Vein endothelial cell (primary cell): ENCODE results near the gene TIMM10. TPM values are rescaled to one million over a fixed set of nuclear protein-coding genes. Genes with fewer than 3 reads are reported as not detected.

Experiments used
- small RNA-seq: library from RNA; depleted of rRNA; stranded (forward); fragments of <200 nt; gene quantifications from one replicate; pipeline ENCODE3, GENCODE V24; 2012
- total RNA-seq: library from RNA; depleted of rRNA; stranded (reverse); fragments of >200 nt; gene quantifications from 2 replicates; pipeline ENCODE4 v1.2.3, GENCODE V29; 2012

TIMM10 gene, protein sequence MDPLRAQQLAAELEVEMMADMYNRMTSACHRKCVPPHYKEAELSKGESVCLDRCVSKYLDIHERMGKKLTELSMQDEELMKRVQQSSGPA
- total RNA-seq = 31.0 and 40.9 TPM in 2 replicates

DNA sequence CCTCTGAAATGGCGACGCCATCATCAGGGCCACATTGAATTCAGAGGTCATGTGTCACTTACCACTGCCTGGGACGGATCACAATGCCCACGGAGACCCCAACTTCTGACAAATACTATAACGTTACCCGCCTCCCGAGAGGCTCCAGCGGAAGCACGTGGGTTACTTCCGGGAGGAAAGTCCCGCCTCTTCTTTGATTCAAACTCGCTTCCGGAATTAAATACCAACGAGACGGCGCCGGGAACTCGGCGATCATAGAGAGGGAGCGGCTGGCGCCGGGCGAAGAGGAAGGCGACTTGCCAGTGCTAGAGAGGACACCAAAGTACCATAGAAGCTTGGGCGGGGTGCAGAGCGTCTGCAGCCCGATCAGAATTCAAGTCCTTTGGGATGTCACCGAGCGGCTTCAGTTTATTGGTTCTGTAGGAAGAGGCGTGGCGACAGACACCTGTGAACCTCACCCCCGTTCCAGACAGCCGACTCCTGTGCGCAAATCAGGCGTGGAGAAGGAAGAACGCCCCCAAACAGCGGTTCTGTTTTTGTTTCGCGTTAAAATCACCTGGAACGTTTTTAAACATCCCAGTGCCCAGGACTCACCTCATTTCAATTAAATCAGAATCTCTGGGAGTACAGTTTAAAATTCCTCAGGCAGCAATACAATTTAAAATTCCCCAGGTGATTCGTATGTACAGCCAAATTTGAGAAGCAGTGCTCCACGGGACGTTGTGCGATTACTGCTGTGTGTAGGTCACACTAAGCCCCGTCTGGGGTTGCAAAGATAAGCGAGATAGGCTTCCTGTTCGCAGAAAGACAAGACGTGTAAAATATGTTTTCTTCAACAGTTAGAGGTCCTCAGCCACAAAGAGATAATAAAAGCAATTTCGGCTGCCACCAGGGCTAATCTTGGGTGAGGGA lies at the start of gene TIMM10:
TIMM10 (minus strand) TSS at position 159 of the 912 bp plus-strand sequence. CDS start 565 bp downstream, outside the sequence.

DNA sequence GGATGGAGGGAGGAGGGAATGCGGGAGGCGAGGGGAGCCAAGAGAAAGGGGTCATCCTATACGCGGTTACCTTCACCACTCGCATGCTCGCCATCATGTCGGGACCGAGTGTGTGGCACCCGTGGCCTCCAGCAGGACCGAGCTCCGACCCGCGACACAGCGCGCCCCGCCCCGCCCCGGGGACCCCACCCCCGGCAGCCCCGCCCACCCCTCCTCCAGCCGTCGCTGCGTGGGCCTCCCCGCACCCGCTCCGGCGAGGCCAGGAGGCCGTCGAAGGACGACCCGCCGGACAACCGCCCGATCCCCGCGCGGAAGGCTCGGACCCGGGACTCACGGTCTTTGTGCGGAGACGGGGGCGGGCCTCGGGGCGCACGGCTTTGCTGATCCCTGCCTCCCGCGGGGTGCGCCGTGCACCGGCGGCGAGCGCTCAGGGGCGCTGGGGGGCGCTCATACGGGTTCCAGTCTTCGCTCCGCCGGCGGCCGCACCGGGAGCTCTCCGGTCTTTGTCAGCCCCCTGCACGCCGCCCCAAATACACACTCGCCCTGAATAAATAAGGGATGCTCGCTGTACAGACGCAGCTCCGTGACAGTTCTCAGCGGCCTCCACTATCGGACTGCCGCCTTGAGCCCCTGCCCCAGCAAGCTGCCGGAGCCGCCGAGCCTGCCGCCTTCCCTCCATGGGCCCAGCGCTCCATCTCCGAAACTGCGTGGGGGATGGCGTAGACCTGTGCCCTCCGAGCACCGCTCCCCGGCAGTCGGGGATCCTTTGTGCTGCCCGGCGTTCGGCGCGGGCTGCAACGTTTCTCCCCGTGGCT lies 37.2 kb upstream of the TIMM10 start, which contains the start of gene UBE2L6:
UBE2L6 (minus strand) TSS at position 158 of the 815 bp plus-strand sequence; CDS start at position 97, 61 bp downstream.

DNA sequence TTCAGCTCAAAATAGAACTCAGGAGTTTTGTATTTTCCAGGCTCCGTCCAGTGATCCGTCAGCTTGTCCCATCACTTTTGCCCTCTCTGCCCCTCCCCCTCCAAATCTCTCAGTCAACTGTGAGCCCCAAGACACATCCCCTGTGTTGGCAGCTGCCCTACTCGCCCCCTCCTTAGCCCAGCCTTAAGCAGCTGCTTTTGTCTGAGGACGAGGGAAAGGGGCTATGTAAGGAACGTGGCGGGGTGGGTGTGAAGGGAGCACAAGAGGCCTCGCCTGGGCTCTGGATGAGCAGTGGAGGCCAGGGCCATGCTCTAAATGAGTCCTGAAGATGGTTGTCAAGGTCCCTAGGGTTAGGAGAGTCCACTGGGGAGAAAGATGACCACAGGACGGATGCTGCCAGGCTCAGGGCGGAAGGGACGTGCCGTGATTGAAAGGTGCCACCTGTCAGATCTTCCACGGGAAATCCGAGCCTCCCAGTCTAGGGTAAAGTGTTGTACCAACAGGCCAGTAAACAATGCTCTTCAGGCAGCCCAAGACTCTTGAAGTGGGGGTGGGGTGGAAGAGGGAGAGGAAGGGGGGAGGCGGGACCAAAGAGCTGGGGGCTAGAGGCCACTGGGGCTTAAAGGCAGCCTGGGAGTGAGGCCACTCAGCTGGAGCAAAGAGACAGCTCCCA lies 6.5 kb upstream of the TIMM10 start, which contains the start of gene SMTNL1:
SMTNL1 (plus strand) TSS at position 649 of the 673 bp plus-strand sequence. CDS start 5,048 bp downstream, outside the sequence.

GRCh38 chr11:57515332-57516060 lies 15.1 kb downstream of the TIMM10 start, which contains the start of gene SLC43A1:
Gene SLC43A1, minus strand, starts transcription at chr11:57515702. Its CDS starts 1,591 bp downstream, at chr11:57514111.

Small RNA genes lying within 50 kb of the gene (small RNA-seq; reads per million reads assigned to genes)
- gene RN7SL605P = not detected

Other genes with a start within 250 kb of the TIMM10 start
- 64.3 and 75.8 TPM in 2 replicates for gene TNKS1BP1, start 205.8 kb downstream of the TIMM10 start, total RNA-seq
- gene SSRP1, start 194.9 kb downstream of the TIMM10 start, total RNA-seq = 83.9 and 99.4 TPM in 2 replicates
- not detected in 2 replicates for gene P2RX3, start 192.4 kb downstream of the TIMM10 start, total RNA-seq
- not detected in 2 replicates for gene PRG3, start 149.6 kb downstream of the TIMM10 start, total RNA-seq
- not detected in 2 replicates for gene PRG2, start 140.1 kb downstream of the TIMM10 start, total RNA-seq
- 107 and 123 TPM in 2 replicates for gene SLC43A3, start 103.6 kb downstream of the TIMM10 start, total RNA-seq
- gene RTN4RL2, start 70.2 kb downstream of the TIMM10 start, total RNA-seq = under 0.01 and 0.19 TPM in 2 replicates
- gene SLC43A1, start 15.1 kb downstream of the TIMM10 start, total RNA-seq = 10.7 and 13.1 TPM in 2 replicates
- gene SMTNL1, start 6.8 kb upstream of the TIMM10 start, total RNA-seq = not detected in 2 replicates
- 19.6 and 29.1 TPM in 2 replicates for gene UBE2L6, start 36.9 kb upstream of the TIMM10 start, total RNA-seq
- not detected in 2 replicates for gene SERPING1, start 66.9 kb upstream of the TIMM10 start, total RNA-seq
- under 0.01 and 0.29 TPM in 2 replicates for gene YPEL4, start 119.2 kb upstream of the TIMM10 start, total RNA-seq
- 20.6 and 23.5 TPM in 2 replicates for gene CLP1, start 127.0 kb upstream of the TIMM10 start, total RNA-seq
- 62.7 and 67.0 TPM in 2 replicates for gene ZDHHC5, start 137.4 kb upstream of the TIMM10 start, total RNA-seq
- 18.2 and 23.5 TPM in 2 replicates for gene MED19, start 181.5 kb upstream of the TIMM10 start, total RNA-seq
- 61.1 and 66.9 TPM in 2 replicates for gene TMX2, start 181.8 kb upstream of the TIMM10 start, total RNA-seq
- gene SELENOH, start 210.7 kb upstream of the TIMM10 start, total RNA-seq = 84.6 and 99.4 TPM in 2 replicates
- gene BTBD18, start 221.1 kb upstream of the TIMM10 start, total RNA-seq = not detected in 2 replicates
- 292 TPM in 2 replicates for gene CTNND1, start 231.0 kb upstream of the TIMM10 start, total RNA-seq